CD14-positive monocyte (primary cell): ENCODE results near the gene PRPF31. TPM values are rescaled to one million over a fixed set of nuclear protein-coding genes. Genes with fewer than 3 reads are reported as not detected.

ENCODE experiments used
- DNase-seq, 3 donors: peaks; one replicate each; pipeline ENCODE4 v3.0.0-alpha.2; 2011 to 2022
- H2AFZ ChIP-seq: 2 replicates; pipeline ENCODE4 v1.6.0; 2012; ENCODE audit warnings: mild to moderate bottlenecking, low read depth, low read length, inconsistent platforms; ENCODE audit not compliant: insufficient read depth, poor library complexity, severe bottlenecking
- H3K27ac ChIP-seq, 2 donors: 1 replicate in 1 of 2; 2 replicates in 1 of 2; pipeline ENCODE4 v1.5.1; 2012 to 2013; ENCODE audit warnings: low read length in 2 of 2, control low read depth in 1 of 2, inconsistent platforms in 1 of 2, low read depth in 1 of 2, mild to moderate bottlenecking in 1 of 2
- H3K27me3 ChIP-seq, 2 donors: one replicate each; pipeline versions ENCODE4 v1.6.0 to v1.6.1; 2011 to 2013; ENCODE audit warnings: low read length in 2 of 2; ENCODE audit not compliant: control insufficient read depth in 2 of 2, insufficient read depth in 2 of 2
- H3K36me3 ChIP-seq, 2 donors: replicated peaks in 1 of 2; 1 replicate in 1 of 2; 2 replicates in 1 of 2; pipeline versions ENCODE4 v1.5.1 to v1.6.1; 2012 to 2013; ENCODE audit warnings: low read length in 2 of 2, control low read depth in 1 of 2, inconsistent platforms in 1 of 2, mild to moderate bottlenecking in 1 of 2; ENCODE audit not compliant: insufficient read depth in 2 of 2, control insufficient read depth in 1 of 2
- H3K4me1 ChIP-seq, 2 donors: 1 replicate in 1 of 2; 2 replicates in 1 of 2; pipeline versions ENCODE4 v1.5.1 to v1.6.1; 2012 to 2013; ENCODE audit warnings: low read length in 2 of 2, control low read depth in 1 of 2, inconsistent platforms in 1 of 2, mild to moderate bottlenecking in 1 of 2, moderate library complexity in 1 of 2; ENCODE audit not compliant: insufficient read depth in 2 of 2, control insufficient read depth in 1 of 2
- H3K4me2 ChIP-seq: replicated peaks from 2 replicates; pipeline ENCODE3; 2012; ENCODE audit warnings: low read length, moderate library complexity, mild to moderate bottlenecking; ENCODE audit not compliant: poor library complexity, severe bottlenecking; ENCODE audit errors: extremely low read depth
- H3K4me3 ChIP-seq, 3 experiments: fragments of 200-600 bp in 1 of 3; sonication (generic) in 1 of 3; replicated peaks in 1 of 3; 1 replicate in 2 of 3; 2 replicates in 1 of 3; pipeline ENCODE4 v1.5.1; 2011 to 2013; ENCODE audit warnings: low read length in 3 of 3, mild to moderate bottlenecking in 3 of 3, control low read depth in 2 of 3, low read depth in 2 of 3, inconsistent platforms in 1 of 3, moderate library complexity in 1 of 3
- H3K79me2 ChIP-seq: 2 replicates; pipeline ENCODE4 v1.6.0; 2012; ENCODE audit warnings: mild to moderate bottlenecking, control low read depth, inconsistent platforms, low read length, moderate library complexity; ENCODE audit not compliant: insufficient read depth
- H3K9ac ChIP-seq: 2 replicates; pipeline ENCODE4 v1.6.0; 2017; ENCODE audit warnings: low read length, mild to moderate bottlenecking; ENCODE audit not compliant: insufficient read depth, poor library complexity, severe bottlenecking
- H3K9me3 ChIP-seq, 2 donors: replicated peaks in 1 of 2; 1 replicate in 1 of 2; 2 replicates in 1 of 2; pipeline versions ENCODE4 v1.5.1 to v1.6.1; 2012 to 2013; ENCODE audit warnings: low read length in 2 of 2, control low read depth in 1 of 2; ENCODE audit not compliant: control insufficient read depth in 1 of 2, insufficient read depth in 1 of 2
- H4K20me1 ChIP-seq: 2 replicates; pipeline ENCODE4 v1.6.0; 2012; ENCODE audit warnings: mild to moderate bottlenecking, low read length, control low read depth, moderate library complexity; ENCODE audit not compliant: insufficient read depth
- H3K27ac Mint-ChIP-seq, 7 donors: one replicate each; pipeline ENCODE4 v1.8.0; 2020; ENCODE audit warnings: mild to moderate bottlenecking in 7 of 7, mixed read lengths in 7 of 7, moderate library complexity in 6 of 7, inconsistent platforms in 2 of 7
- H3K27me3 Mint-ChIP-seq, 3 donors: one replicate each; pipeline ENCODE4 v1.8.0; 2021 to 2022; ENCODE audit warnings: low read depth in 3 of 3, mild to moderate bottlenecking in 3 of 3, mixed read lengths in 3 of 3, moderate library complexity in 3 of 3, inconsistent platforms in 1 of 3
- H3K36me3 Mint-ChIP-seq, 2 donors: one replicate each; pipeline ENCODE4 v1.8.0; 2020; ENCODE audit warnings: mixed read lengths in 2 of 2, inconsistent platforms in 1 of 2, mild to moderate bottlenecking in 1 of 2
- H3K4me1 Mint-ChIP-seq: one replicate; pipeline ENCODE4 v1.8.0; 2020; ENCODE audit warnings: mild to moderate bottlenecking, mixed read lengths
- H3K4me3 Mint-ChIP-seq, 2 donors: one replicate each; pipeline ENCODE4 v1.8.0; 2020; ENCODE audit warnings: mild to moderate bottlenecking in 2 of 2, mixed read lengths in 2 of 2, moderate library complexity in 1 of 2
- H3K9me3 Mint-ChIP-seq, 7 donors: one replicate each; pipeline ENCODE4 v1.8.0; 2020 to 2022; ENCODE audit warnings: mixed read lengths in 7 of 7, mild to moderate bottlenecking in 6 of 7, moderate library complexity in 6 of 7, inconsistent platforms in 2 of 7
- CTCF ChIP-seq: fragments of 200-600 bp; IDR thresholded peaks from one replicate; pipeline ENCODE4 v1.8.0; 2022; ENCODE audit warnings: antibody characterized with exemption, mild to moderate bottlenecking
- WGBS: methylation state at CpG from one replicate; pipeline ENCODE4 v1.1.5; 2013; ENCODE audit warnings: missing lambda C conversion rate; ENCODE audit not compliant: insufficient coverage; 5-methylcytosine and 5-hydroxymethylcytosine counted together
- intact Hi-C, 2 donors: fragments of 100-400 bp; cut with micrococcal nuclease; formaldehyde crosslinking; loops; one replicate each; pipeline versions ENCODE4 v1.15.0 to v1.15.1; 2023
- polyA plus RNA-seq, 3 donors: library from polyadenylated mRNA; depleted of rRNA in 1 of 3; unstranded in 2 of 3; stranded (reverse) in 1 of 3; fragments of 300-500 nt in 2 of 3; fragments of >200 nt in 1 of 3; fragmentation: Illumina TruSeq in 2 of 3; gene quantifications; 1 replicate in 2 of 3; 2 replicates in 1 of 3; pipeline ENCODE4 v1.2.3, GENCODE V29; 2012 to 2021

The PRPF31 gene
- polyA plus RNA-seq, 3 donors, result 34.4 to 51.8 (median 37.6) TPM

- no peaks in the 10 kb centered on the region for H3K27me3 ChIP-seq
- Mint-ChIP-seq H3K27ac (peak within 1 kb of the TSS; percentile 96 to 99 (median 98)), H3K4me1 (peaks cover 63% of the 10 kb centered on the region), H3K9me3 (no peaks in the 10 kb centered on the region), H3K4me3 (peak within 1 kb of the TSS; percentile 90 to 94), H3K36me3 (peaks cover 10 to 27% of the 10 kb centered on the region in 2 donors), H3K27me3 (peaks cover 0 to 3% (median 0%) of the 10 kb centered on the region in 3 donors)
- H3K9me3 ChIP-seq, result no peaks in the 10 kb centered on the region
- H3K36me3 ChIP-seq, result peaks cover 2 to 3% of the 10 kb centered on the region in 2 donors
- intact Hi-C loops, result no loop called here
- peak; percentile 91 to 95 (median 93) for DNase-seq
- peak within 1 kb of the TSS; percentile 86 to 95 for H3K27ac ChIP-seq
- H3K4me1 ChIP-seq, result peaks cover 73 to 79% of the 10 kb centered on the region in 2 donors
- H4K20me1 ChIP-seq, result peaks cover 10% of the 10 kb centered on the region
- WGBS, result no CpG with 5 or more reads among the region's 5 CpGs
- H3K79me2 ChIP-seq, result peaks cover 92% of the 10 kb centered on the region
- peak within 1 kb of the TSS; percentile 75 to 95 (median 92) for H3K4me3 ChIP-seq
- peak within 1 kb of the TSS; percentile 88 for H3K4me2 ChIP-seq
- peak within 1 kb of the TSS; percentile 84 for H3K9ac ChIP-seq
- no peak for TF ChIP-seq CTCF
- H2AFZ ChIP-seq, result peak within 1 kb of the TSS; percentile 70
Measured at GRCh38 chr19:54100561-54100960, 15.0 kb upstream of the PRPF31 start, which contains the start of gene OSCAR. OSCAR (minus strand) TSS chr19:54100803; CDS start chr19:54100792, 11 bp downstream.

GRCh38 chr19:54102421-54103169 lies 13.0 kb upstream of the PRPF31 start, which contains the start of gene NDUFA3:
NDUFA3 (plus strand) TSS chr19:54102855; CDS start chr19:54102879, 24 bp downstream.
- peaks cover 8% of the 10 kb centered on the region for H4K20me1 ChIP-seq
- peak; percentile 98 to 100 (median 99) for DNase-seq
- peak within 1 kb of the TSS; percentile 80 for H3K9ac ChIP-seq
- Mint-ChIP-seq H3K27me3 (no peaks in the 10 kb centered on the region), H3K36me3 (peaks cover 28 to 47% of the 10 kb centered on the region in 2 donors), H3K9me3 (peaks cover 0 to 2% (median 0%) of the 10 kb centered on the region in 7 donors), H3K4me1 (peaks cover 49% of the 10 kb centered on the region), H3K4me3 (peak within 1 kb of the TSS; percentile 95 to 98), H3K27ac (peak within 1 kb of the TSS; percentile 92 to 98 (median 98))
- H3K36me3 ChIP-seq, result peaks cover 19 to 23% of the 10 kb centered on the region in 2 donors
- no peaks in the 10 kb centered on the region for H3K9me3 ChIP-seq
- intact Hi-C loops, result loop anchor here (1.0 to 2.0 kb wide), 3 partner anchors 13 to 35 kb away; partner anchors contain the start of genes CNOT3 (in 1 of the 2), PRPF31 (in 1 of the 2) and TFPT (in 1 of the 2)
- H3K4me1 ChIP-seq, result peaks cover 55 to 59% of the 10 kb centered on the region in 2 donors
- peak within 1 kb of the TSS; percentile 51 to 97 (median 68) for H3K4me3 ChIP-seq
- H2AFZ ChIP-seq, result peak within 1 kb of the TSS; percentile 91
- H3K4me2 ChIP-seq, result peak within 1 kb of the TSS; percentile 88
- H3K27me3 ChIP-seq, result no peaks in the 10 kb centered on the region
- H3K27ac ChIP-seq, result peak within 1 kb of the TSS; percentile 73 to 87
- under 1% methylated on average over 50 of the region's 54 CpGs for WGBS
- H3K79me2 ChIP-seq, result peaks cover 85% of the 10 kb centered on the region
- no peak for TF ChIP-seq CTCF
